Coronary artery (tissue), 2 donors: ENCODE data around the gene HS3ST4.

Source experiments
- DNase-seq: peaks from one replicate; pipeline ENCODE4 v3.0.0-alpha.2; 2017; ENCODE audit warnings: low spot score
- H3K27ac ChIP-seq, 2 donors: fragments of 200-600 bp; sonication (generic); one replicate each; pipeline ENCODE4 v1.5.1; 2016 to 2019
- H3K4me3 ChIP-seq: fragments of 200-600 bp; sonication (generic); 2 replicates; pipeline ENCODE4 v1.5.1; 2016; ENCODE audit warnings: mild to moderate bottlenecking, moderate library complexity
- TF ChIP-seq, protein P1 (sequence below): fragments of 200-600 bp; sonication (generic); IDR thresholded peaks from one replicate; pipeline ENCODE4 v1.5.1; 2019; ENCODE audit warnings: antibody characterized with exemption

HS3ST4 gene

DNA sequence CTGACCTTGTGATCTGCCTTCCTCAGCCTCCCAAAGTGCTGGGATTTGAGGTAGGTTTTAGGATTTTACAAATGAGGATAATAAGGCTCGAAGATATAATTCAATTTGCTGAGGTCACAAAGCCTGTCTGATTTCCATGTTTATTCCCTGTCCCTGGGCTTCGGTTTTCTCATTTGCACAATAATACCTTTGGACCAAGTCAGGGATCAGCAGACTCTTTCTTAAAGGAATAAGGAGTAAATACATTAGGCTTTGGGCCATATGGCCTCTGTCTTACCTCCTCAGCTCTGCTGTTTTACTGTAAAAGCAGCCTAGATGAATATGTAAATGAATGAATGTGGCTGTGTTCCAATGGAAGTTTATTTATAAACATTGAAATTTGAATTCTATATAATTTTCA lies 442.8 kb downstream of the HS3ST4 start:
- no peak overlapping the region for H3K4me3 ChIP-seq
- TF ChIP-seq, protein P1, sequence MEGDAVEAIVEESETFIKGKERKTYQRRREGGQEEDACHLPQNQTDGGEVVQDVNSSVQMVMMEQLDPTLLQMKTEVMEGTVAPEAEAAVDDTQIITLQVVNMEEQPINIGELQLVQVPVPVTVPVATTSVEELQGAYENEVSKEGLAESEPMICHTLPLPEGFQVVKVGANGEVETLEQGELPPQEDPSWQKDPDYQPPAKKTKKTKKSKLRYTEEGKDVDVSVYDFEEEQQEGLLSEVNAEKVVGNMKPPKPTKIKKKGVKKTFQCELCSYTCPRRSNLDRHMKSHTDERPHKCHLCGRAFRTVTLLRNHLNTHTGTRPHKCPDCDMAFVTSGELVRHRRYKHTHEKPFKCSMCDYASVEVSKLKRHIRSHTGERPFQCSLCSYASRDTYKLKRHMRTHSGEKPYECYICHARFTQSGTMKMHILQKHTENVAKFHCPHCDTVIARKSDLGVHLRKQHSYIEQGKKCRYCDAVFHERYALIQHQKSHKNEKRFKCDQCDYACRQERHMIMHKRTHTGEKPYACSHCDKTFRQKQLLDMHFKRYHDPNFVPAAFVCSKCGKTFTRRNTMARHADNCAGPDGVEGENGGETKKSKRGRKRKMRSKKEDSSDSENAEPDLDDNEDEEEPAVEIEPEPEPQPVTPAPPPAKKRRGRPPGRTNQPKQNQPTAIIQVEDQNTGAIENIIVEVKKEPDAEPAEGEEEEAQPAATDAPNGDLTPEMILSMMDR: no peak
- no peak overlapping the region for H3K27ac ChIP-seq
- no peak for DNase-seq

GRCh38 chr16:26137956-26138355 lies 446.2 kb downstream of the HS3ST4 start:
- H3K4me3 ChIP-seq: no peak overlapping the region
- TF ChIP-seq, protein P1: no peak
- no peak overlapping the region for H3K27ac ChIP-seq
- no peak for DNase-seq

- no peak overlapping the region for H3K27ac ChIP-seq
- TF ChIP-seq, protein P1: no peak
- DNase-seq: no peak
- no peak overlapping the region for H3K4me3 ChIP-seq
Measured at GRCh38 chr16:26139091-26139490, 447.3 kb downstream of the HS3ST4 start.

- TF ChIP-seq, protein P1: no peak
- H3K4me3 ChIP-seq: no peak overlapping the region
- no peak for DNase-seq
- no peak overlapping the region for H3K27ac ChIP-seq
Measured at GRCh38 chr16:26139884-26140283, 448.1 kb downstream of the HS3ST4 start.

DNA sequence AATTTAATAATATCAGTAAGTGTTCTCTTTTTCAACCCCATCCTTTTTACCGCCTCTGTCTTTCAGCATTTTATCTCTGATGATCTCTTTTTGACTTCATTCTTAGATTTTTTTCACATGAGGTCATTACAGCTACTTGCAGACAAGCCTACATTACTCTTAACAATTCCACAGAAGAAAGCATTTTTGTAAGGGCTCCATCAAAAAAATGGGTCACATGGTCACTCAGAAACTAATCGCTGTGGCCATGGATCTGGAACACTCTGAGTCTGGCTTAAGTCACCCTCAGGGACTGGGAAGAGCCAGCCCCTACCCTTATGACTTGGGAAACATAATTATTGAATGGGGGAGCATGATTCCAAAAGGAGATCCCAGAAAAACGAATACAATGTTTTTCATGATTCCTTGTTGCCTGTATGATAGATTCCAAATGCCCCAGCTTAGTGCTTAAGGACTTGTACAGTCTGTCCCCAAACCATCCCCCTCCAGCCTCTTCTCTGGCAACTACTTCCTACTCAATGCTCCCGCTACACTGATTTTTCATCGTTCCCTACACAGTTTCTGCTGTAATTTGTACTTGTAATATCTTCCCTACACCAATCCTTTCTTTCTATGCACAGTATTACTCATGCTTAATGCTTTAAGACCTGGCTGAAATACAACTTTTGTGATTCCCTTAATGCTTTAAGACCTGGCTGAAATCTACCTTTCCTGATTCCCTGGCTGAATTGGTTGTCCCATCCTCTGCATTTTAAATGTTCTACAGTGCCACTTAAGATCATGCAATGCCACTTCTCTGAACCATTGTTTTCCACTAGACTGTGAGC lies 457.8 kb downstream of the HS3ST4 start:
- Histone ChIP-seq H3K27ac (no peak overlapping the region), H3K4me3 (no peak overlapping the region)
- TF ChIP-seq, protein P1: no peak
- DNase-seq: no peak

GRCh38 chr16:26155221-26155620 lies 463.5 kb downstream of the HS3ST4 start:
- TF ChIP-seq, protein P1: no peak
- no peak for DNase-seq
- no peak overlapping the region for H3K4me3 ChIP-seq
- no peak overlapping the region for H3K27ac ChIP-seq

DNA sequence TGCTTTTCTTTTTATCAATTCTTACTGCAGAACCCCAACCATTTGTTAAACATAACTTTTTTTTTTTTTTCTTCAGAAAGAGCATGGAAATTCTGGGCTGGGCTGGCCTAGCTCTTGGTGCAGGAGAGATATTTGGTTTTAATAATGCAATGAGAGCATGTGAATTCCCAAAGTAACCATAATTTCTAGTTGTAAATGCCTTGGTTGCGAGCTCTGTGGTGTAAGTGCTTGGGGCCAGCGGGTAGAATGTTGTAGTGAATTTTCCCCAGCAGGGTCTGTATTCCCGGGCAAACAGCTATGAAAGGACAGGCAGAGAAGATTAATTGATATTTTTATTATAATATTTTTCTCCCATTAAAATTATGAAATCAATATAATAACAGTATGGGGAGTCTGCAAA lies 465.6 kb downstream of the HS3ST4 start:
- H3K27ac ChIP-seq: no peak overlapping the region
- H3K4me3 ChIP-seq: no peak overlapping the region
- DNase-seq: no peak
- TF ChIP-seq, protein P1: no peak
